Fibroblast of pulmonary artery (primary cell): ENCODE results near the gene SERGEF.

ENCODE experiments used
- DNase-seq: peaks from one replicate; pipeline ENCODE4 v3.0.0-alpha.2; 2010; ENCODE audit warnings: low read depth
- H3K4me3 ChIP-seq: replicated peaks from 2 replicates; pipeline ENCODE4 v1.5.1; 2011; ENCODE audit warnings: low read depth, mild to moderate bottlenecking, control low read depth, low read length, moderate library complexity
- TF ChIP-seq, protein P1 (sequence below): IDR thresholded peaks from 2 replicates; pipeline ENCODE4 v1.5.1; 2011; ENCODE audit warnings: mild to moderate bottlenecking, control low read depth, low read length, inconsistent platforms; ENCODE audit errors: missing control alignments

Gene SERGEF

GRCh38 chr11:17986711-17987220 lies 26.1 kb downstream of the SERGEF start:
- peak; percentile 7 for DNase-seq
- TF ChIP-seq, protein P1, sequence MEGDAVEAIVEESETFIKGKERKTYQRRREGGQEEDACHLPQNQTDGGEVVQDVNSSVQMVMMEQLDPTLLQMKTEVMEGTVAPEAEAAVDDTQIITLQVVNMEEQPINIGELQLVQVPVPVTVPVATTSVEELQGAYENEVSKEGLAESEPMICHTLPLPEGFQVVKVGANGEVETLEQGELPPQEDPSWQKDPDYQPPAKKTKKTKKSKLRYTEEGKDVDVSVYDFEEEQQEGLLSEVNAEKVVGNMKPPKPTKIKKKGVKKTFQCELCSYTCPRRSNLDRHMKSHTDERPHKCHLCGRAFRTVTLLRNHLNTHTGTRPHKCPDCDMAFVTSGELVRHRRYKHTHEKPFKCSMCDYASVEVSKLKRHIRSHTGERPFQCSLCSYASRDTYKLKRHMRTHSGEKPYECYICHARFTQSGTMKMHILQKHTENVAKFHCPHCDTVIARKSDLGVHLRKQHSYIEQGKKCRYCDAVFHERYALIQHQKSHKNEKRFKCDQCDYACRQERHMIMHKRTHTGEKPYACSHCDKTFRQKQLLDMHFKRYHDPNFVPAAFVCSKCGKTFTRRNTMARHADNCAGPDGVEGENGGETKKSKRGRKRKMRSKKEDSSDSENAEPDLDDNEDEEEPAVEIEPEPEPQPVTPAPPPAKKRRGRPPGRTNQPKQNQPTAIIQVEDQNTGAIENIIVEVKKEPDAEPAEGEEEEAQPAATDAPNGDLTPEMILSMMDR: peak; percentile 37
- no peak overlapping the region for H3K4me3 ChIP-seq

- no peak overlapping the region for H3K4me3 ChIP-seq
- TF ChIP-seq, protein P1: no peak
- peak; percentile 72 for DNase-seq
These were observed 26.7 kb downstream of the SERGEF start for GRCh38 chr11:17986007-17986710.

DNA sequence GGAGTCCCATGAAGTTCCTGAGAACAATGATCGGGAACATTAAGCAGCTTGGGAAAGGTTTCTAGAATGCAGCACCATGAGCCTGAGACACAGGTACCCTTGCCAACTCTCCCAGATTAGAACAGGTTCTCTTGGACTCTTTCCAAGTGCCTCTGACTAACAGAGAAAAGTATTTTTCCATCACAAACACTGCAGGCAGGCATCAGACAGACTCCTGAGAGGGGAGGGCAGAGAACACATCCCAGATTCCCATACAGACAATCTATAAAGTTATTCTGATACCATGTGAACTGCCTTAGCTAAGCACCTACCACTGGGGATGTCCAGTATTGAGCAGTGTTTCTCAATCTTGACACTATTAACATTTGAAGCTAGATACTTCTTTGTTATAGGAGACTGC lies 27.3 kb downstream of the SERGEF start:
- TF ChIP-seq, protein P1: no peak
- peak; percentile 62 for DNase-seq
- no peak overlapping the region for H3K4me3 ChIP-seq

DNA sequence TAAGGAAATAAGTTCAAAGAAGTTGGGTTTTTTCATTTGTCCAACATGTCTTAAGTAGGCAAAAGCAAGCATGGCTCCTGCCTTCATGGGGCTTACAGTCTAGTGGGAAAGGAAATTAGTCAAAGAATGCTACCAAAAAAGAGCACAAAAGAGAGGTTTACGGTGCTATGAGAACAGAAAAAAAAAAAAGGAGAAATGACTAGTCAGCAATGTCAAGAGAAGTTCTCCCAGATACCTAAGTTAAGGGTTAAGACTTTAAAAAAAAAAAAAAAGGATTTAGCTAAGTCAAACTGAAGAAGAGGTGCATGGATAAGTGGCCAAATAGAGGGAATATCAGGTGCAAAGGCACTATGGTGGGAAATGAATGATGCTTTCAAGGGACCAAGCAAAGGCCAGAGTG lies 29.3 kb downstream of the SERGEF start:
- TF ChIP-seq, protein P1: no peak
- DNase-seq: no peak
- no peak overlapping the region for H3K4me3 ChIP-seq

- peak; percentile 23 for DNase-seq
- no peak overlapping the region for H3K4me3 ChIP-seq
- TF ChIP-seq, protein P1: peak; percentile 97
These were observed 33.0 kb downstream of the SERGEF start for GRCh38 chr11:17979770-17980371.

- peak; percentile 54 for DNase-seq
- H3K4me3 ChIP-seq: no peak overlapping the region
- TF ChIP-seq, protein P1: peak; percentile 92
These were observed 34.1 kb downstream of the SERGEF start for GRCh38 chr11:17978553-17979287.
